HG03097 (cell line): ENCODE results near the gene NT5DC3.

Experiments used
- ATAC-seq: cut with Tn5 transposase; IDR thresholded peaks from one replicate; pipeline ENCODE4 v1.9.1; 2021; ENCODE audit not compliant: unreplicated experiment, low FRiP score

NT5DC3 gene

DNA sequence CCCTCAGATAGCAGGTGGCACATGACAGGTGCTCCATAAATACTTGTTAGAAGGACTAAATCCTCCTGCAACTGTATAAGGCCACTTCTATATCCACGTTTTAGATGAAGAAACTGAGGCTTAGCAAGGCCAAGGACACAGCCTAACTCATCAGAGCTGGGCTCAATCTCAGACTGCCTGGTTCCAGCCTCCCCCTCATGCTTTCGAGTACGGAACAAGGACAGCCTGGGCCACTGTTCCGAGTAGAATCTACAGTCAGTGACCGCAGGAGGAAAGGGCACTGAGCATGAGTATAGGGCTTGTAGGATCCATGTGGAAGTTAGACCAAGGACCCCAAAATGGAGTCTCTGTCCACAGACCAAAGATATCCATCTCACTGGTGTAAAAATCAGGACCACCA, 84.6 kb downstream of the NT5DC3 start:
- ATAC-seq = no peak

DNA sequence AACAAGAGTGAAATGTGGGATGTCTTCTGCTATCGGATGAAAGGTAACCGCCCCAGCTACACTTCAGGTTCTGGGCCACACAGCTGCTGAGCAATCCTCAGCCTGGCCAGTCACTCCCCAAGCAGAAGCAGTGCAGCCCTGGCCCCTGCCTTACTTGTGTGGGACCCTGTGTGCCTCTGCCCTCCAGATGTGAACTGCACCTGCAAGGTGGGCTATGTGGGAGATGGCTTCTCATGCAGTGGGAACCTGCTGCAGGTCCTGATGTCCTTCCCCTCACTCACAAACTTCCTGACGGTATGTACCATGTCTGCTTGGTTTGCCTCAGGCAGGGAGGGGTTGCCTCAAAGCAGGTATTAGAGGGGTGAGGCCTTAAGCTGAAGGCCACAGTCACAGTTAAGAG, 85.6 kb downstream of the NT5DC3 start:
- no peak for ATAC-seq

DNA sequence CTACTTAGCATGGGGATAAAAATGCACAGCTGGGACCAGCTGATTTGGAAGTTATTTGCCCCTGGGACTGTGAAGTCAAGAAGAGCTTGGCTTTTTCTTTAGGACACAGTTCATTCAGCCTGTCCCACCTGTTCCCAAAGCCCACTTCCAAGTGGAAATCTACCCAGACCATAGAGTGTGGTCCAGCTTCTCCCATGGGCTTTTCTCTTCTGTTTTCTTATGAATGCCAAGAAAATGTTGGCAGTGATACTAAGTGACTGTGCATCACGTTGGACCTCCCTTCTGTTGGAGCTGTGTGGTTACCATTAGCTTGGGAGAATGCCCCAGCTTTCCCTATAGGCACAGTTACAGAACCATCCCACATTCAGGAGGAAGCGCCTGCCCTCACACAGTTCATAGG, 89.4 kb downstream of the NT5DC3 start:
- ATAC-seq = no peak

DNA sequence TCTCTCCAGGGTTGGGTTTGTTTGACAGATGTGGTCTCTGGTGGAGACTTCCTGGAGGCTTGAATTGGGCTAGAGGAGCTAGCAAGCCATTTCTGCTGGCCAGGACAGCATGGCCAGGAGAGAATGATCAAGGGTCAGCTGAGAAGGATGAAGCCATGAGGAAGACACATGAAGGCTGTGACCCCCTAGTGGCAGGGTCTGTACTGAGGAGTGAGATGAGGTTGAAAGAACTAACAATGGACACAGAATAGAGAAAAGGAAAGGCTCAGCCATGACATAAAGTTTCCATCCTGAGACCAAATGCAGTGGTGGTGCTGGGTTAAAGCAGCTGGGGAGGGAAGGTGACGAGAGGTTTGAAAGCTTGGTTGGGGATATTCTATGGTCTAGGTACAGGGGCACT, 89.9 kb downstream of the NT5DC3 start:
- no peak for ATAC-seq

DNA sequence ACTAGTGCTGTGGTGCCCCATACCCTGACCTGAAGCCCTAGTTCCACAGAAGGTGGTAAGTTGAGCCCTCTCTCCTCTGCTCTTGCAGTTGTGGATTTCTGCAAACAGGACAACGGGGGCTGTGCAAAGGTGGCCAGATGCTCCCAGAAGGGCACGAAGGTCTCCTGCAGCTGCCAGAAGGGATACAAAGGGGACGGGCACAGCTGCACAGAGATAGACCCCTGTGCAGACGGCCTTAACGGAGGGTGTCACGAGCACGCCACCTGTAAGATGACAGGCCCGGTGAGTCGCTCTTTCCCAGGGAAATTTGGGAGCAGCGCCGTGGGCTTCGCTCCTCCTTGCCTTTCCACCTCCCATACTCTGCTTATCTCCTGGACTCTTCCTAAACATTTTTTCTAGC, 92.2 kb downstream of the NT5DC3 start:
- no peak for ATAC-seq

DNA sequence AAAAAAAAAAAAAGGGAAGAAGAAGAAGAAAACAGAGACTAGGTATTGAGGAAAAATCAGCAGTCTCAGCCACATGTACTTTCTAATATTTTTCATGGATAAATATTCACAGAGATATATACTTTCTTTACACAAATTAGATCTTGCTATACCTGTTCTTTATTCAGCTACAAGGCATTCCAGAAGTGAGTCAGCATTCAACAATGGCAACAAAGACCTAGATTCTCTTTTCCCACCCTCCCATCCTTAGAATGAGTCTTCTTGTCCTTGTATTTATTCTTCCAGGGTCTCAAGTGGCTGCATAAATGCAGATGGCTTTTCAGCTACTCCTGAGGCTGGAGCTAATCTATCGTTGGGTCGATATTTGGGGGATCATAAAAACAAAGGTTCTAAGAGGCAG, 93.0 kb downstream of the NT5DC3 start:
- ATAC-seq = no peak

DNA sequence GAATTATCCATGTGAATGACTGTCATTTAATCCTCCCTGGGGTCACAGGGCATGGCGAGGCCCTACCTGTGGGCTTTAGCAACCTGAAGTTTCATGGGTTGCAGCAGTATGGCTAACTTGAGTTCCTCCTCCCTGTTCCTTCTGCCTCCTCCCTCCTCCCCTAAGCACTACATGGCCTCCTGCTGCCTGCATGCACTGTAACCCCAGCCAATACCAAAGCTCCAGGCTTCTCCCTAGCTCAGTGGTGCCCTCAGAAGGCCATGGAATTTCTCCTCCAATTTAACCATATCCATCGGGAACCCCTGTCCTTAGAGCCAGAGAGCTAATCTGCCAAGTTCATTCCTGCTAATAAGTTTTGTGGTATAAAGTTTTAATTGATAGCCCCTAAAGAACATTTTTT, 95.1 kb downstream of the NT5DC3 start:
- no peak for ATAC-seq

DNA sequence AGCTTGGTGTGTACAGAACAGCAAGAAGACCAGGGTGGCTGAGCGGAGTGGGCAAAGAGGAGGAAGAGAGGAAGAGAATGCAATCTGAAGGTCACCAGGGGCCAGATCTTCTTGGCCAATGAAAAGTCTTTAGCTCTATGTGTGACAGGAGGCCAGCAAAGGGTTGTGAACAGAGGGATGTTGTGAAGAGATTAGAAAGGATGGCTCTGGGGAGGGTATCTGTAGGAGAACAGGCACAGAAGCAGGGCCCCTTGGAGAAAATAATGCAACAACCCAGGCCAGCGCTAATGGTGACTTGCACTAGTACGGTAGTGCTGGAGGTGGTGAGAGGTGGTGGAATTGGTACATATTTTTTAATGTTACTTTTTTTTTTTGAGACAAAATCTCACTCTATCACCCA, 97.2 kb downstream of the NT5DC3 start:
- no peak for ATAC-seq

DNA sequence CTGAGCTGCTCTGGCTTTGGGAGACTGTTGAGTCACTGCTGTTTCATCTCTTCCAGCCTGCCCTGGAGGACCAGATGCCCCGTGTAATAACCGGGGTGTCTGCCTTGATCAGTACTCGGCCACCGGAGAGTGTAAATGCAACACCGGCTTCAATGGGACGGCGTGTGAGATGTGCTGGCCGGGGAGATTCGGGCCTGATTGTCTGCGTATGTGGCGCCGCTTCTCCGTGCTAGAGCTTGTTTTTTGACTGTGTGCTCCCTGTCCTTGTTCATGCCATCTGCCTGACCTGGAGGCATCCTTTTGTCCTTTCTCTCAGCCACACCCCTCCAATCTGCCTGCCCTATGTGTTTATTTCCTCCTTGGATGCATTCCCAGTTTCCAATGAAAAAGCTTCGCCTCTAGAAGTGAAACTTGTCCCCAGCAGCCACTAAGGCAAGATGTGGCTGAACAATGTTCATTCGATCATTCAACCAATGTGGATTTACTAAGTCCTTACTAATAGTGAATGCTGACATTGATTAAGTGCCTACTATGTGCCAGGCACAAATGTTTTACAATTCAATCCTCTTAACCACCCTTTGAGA, 98.6 kb downstream of the NT5DC3 start:
- ATAC-seq = no peak

DNA sequence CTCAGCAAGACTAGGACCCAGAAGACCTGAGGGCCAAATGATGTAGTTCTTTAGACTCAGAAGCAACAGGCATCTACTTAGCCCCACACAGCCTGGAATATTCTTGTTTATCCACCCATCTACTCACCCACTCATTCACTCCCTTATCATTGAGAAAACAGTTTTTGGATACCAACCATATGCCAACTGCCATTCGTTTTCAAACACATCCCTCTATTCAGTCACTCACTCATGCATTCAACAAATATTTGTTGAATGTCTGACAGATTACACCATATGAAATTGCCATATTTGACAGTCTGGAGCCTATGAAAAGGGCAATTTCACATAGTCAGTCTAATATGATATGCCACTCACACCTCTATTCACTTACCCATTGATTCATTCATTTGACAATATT, 103.2 kb downstream of the NT5DC3 start:
- no peak for ATAC-seq

DNA sequence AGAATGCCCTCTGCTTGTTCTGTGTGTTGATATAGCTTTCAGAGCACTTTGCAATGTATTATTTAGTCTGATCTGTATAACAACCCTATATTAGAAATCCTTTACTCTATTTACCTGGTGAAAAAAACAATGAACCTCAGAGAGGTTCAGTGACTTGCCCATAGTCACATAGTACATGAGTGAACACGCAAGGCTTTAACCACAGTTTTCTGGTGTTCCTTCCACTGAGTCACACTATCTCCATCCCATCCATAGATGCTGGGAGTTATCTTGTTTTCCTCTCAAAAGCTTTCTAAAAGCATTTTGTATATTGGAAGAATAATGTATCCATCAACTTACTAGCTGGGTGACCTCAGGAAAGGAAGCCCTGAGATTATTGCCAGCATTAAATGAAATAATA, 104.5 kb downstream of the NT5DC3 start:
- ATAC-seq = no peak

DNA sequence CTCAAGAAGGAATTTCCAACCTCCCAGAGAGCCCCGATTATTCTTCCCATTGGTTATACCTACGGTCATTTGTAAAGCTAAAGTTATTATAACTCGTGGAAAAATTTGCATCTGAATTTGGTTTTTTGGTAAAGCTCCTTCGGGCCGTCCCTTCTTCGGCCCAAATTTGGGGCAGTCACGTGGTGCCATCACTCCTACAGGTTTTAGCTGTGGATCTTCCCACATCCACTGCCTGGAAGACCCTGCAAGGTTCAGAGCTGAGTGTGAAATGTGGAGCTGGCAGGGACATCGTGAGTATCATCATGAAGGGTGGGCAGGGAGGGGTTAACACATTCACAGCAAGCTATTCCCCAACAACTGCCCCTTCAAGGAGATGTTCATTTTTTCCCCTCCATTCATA, 105.7 kb downstream of the NT5DC3 start:
- ATAC-seq = no peak

DNA sequence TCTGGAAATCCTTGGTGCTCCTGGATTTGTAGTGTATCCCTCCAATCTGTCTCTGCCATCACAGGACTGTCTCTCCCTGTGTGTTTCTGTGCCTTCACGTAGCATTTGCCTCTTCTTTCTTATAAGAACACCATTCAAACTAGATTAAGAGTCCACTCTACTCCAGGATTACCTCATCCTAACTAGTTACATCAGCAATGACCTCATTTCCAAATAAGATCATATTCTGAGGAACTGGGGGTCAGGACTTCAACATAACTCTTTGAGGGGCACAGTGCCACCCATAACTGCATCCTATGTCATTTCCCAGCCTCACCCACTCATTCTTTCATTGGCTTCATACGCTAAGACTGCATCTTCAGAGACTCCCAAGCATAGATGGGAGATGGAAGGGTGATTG, 106.2 kb downstream of the NT5DC3 start:
- ATAC-seq = no peak

DNA sequence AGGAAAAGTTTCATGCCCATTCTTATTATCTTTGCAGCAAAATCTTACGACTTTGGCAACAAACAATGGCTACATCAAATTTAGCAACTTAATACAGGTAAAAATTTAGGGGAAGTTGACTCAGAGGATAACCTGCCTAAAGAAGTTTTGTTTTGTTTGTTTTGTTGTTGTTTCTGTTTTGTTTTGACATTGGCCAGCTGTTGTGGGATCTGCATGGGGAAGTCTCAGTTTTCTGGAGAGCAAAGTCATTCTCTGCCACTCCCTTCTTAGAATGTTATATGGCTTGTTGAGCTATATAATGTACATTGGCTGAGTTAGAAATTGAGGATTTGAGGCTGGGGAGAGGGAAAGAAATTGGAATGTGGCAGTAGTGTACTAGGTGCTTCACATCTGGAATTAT, 109.5 kb downstream of the NT5DC3 start:
- ATAC-seq = no peak

DNA sequence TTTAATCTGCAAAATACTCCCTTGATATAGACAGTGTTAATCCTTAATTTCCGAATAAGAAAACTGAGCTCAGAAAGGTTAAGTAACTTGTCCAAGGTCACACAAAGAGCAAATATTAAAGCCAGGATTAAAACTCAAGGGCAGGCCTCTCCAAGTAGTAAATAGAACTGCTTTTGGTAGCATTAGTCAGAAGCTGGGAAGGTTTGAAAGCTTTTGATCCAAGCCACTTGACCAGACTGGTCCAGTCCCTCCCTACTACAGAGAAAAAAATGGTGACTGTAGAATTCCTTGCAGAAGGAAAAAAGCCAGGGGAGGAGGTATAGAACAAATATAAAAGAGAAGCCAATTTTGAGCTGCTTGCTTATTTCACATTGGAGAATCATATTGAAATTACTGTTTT, 111.5 kb downstream of the NT5DC3 start:
- no peak for ATAC-seq

DNA sequence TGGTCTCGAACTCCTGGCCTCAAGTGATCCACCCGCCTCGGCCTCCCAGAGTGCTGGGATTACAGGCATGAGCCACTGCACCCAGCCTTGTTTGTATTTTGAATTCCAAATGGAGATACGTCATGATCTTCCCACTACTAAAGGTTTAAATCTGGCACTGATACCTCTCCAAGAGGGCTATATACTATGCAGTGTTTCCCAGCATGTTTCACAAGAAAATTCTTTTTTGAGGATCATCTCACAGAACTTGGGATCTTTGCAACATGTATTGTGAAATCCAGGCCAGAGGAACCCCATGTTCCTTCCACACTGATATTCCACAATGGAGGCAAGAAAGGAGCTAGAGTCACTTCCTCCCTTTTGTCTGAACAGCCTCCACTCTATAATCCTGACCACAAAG, 112.7 kb downstream of the NT5DC3 start:
- ATAC-seq = no peak

DNA sequence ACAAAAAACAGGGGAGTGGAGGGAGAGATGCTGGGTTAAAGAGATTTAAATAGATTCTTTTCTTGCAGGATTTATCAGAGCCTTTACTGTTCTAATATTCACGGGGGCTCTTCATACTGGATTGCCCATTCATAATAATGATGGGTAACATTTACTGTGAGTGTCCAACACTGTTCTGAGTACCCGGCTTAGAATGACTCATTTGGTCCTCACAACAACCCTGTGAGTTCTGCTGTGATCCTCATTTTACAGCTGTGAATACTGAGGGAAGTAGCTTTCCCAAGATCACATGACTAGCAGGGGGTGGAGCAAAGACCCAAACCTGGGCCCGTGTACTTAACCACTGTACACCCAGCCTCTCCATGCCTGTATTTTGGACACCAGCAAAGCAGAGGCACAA, 113.4 kb downstream of the NT5DC3 start:
- no peak for ATAC-seq

DNA sequence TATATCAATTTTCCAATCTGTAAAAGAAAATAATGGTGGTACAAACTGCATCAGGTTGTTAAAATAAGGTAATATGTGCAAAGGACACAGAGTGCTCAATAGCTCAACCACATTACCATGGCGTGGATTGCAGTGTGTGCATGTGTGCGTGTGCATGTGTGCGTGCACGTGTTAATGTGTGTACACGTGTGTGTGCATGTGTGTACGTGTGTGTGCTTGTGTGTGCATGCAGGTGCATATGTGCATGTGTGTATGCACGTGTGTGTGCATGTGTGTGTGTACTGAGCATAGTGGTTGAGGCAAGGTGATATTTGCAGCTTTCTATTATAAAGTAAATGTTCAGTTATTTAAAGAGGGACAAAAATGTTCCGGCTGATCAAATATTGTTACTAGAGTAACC, 115.6 kb downstream of the NT5DC3 start:
- no peak for ATAC-seq
